ENCODE data around the gene MAEA. TPM values are rescaled to one million over a fixed set of nuclear protein-coding genes. Genes with fewer than 3 reads are reported as not detected.

MAEA gene
- total and polyA plus RNA-seq, 11 donors: 38.1 to 57.2 (median 45.1) TPM

DNA sequence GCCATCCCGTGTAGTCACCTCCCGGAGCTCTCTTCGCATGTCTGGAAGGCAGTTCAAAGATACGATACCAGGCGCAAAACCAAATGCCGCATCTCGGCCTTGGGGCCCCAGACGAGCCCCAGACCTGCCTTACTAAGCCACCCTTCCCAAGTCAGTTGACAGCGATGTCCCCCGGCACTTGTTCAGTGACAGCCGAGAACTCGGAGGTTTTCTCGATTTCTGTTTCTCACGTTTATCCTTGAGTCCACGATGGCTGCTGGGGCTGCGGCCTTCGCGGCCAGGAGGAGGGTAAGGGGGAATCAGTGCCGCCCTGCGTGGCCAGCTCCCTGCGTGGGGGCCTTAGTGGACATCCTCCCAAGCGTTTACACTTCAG is 7.3 kb downstream of the MAEA start:
- WGBS, 4 donors: 78 to 89% (median 86%) methylated on average over 22 of the region's 22 CpGs
- Histone ChIP-seq H3K9me3 (no peaks in the 10 kb centered on the region), H3K4me1 (peaks cover 8 to 55% (median 41%) of the 10 kb centered on the region in 12 donors), H3K27me3 (no peaks in the 10 kb centered on the region), H3K27ac (peak overlapping the region in 1 of 12 donors; percentile 60), H3K36me3 (peaks cover 0 to 57% (median 40%) of the 10 kb centered on the region in 9 donors), H3K4me3 (no peak overlapping the region)
- DNase-seq (no peak), ATAC-seq (no peak)
- intact Hi-C loops (cut with DNase I): no loop called here
- TF ChIP-seq POLR2A (IDR thresholded peaks at IDR 0.05): no peak
- TF ChIP-seq, protein P1, sequence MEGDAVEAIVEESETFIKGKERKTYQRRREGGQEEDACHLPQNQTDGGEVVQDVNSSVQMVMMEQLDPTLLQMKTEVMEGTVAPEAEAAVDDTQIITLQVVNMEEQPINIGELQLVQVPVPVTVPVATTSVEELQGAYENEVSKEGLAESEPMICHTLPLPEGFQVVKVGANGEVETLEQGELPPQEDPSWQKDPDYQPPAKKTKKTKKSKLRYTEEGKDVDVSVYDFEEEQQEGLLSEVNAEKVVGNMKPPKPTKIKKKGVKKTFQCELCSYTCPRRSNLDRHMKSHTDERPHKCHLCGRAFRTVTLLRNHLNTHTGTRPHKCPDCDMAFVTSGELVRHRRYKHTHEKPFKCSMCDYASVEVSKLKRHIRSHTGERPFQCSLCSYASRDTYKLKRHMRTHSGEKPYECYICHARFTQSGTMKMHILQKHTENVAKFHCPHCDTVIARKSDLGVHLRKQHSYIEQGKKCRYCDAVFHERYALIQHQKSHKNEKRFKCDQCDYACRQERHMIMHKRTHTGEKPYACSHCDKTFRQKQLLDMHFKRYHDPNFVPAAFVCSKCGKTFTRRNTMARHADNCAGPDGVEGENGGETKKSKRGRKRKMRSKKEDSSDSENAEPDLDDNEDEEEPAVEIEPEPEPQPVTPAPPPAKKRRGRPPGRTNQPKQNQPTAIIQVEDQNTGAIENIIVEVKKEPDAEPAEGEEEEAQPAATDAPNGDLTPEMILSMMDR (IDR thresholded peaks at IDR 0.05): no peak

DNA sequence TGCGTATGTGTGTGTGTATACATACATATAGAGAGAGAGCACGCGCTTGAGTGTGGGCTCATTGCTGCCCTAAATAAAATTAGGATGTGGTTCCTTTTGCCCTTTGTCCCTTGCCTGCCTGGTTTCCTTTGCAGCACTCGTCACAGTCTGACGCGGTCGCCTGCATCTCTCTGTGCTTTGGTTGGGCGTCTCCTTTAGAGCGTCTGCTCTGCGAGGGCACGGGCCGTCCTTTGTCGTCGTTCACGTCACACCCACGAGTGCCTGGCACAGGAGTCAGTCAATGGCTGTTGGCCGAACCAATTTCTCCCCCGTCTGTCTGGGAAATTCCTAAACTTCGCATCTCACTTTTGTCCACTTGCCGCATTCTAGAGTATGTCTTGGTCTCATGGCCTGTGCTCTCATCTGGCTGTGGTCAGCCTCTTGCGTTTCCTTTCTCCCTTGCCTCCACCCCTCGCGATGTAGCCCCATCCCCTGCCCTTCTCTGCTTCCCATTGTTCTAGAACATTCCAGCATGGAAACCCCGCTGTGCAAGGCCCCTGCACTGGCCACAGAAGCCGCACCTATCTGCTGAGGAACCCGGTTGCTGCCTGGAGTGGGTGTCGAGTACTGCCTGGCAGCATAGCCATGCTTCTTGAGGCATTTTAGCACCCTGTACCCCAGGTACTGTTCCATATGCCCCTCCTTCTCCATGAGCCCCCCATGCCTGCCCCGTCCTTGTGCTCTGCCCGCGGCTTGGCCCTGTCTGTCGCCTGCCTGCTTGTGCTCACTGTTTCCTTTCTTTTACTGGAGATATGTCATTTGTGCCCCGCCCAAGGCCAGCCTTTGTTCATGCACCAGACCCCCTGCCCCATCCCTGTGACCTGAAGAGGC is 8.0 kb downstream of the MAEA start:
- Histone ChIP-seq H3K27me3 (no peaks in the 10 kb centered on the region), H3K36me3 (peaks cover 0 to 57% (median 40%) of the 10 kb centered on the region in 9 donors), H3K9me3 (no peaks in the 10 kb centered on the region), H3K4me3 (no peak overlapping the region), H3K4me1 (peaks cover 8 to 48% (median 34%) of the 10 kb centered on the region in 12 donors), H3K27ac (peak overlapping the region in 1 of 12 donors; percentile 60)
- peak in 1 of 5 donors; percentile 63 for DNase-seq
- WGBS, 4 donors: 66 to 88% (median 84%) methylated on average over 32 of the region's 32 CpGs
- TF ChIP-seq, protein P1 (IDR thresholded peaks at IDR 0.05): no peak
- TF ChIP-seq POLR2A (IDR thresholded peaks at IDR 0.05): no peak
- intact Hi-C loops (cut with DNase I): no loop called here
- peak in 2 of 4 donors; percentile 37 to 56 for ATAC-seq

DNA sequence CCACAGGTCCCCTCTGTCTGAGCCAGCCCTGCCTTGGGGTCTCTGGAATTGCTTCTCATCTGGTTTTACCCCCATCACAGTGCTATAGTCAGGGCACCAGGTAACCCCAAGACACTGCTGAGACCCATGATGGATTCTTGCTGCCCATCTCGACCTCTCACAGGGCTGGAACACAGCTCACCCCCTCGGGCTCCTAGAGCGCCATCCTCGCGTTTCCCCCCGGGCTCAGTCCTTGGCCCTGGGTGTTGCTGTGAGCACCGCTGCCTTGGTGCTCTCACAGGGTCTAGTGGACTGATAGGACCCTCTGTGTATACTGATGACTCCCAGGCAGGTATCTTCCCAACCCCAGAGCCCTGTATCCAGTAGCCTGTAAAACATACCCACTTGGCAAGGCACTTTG is 8.8 kb downstream of the MAEA start:
- peaks cover 8 to 44% (median 27%) of the 10 kb centered on the region in 12 donors for H3K4me1 ChIP-seq
- H3K4me3 ChIP-seq: no peak overlapping the region
- peaks cover 0 to 57% (median 40%) of the 10 kb centered on the region in 9 donors for H3K36me3 ChIP-seq
- no peak for TF ChIP-seq POLR2A (IDR thresholded peaks at IDR 0.05)
- TF ChIP-seq, protein P1 (IDR thresholded peaks at IDR 0.05): no peak
- ATAC-seq: no peak
- intact Hi-C loops (cut with DNase I): no loop called here
- H3K27me3 ChIP-seq: no peaks in the 10 kb centered on the region
- no peaks in the 10 kb centered on the region for H3K9me3 ChIP-seq
- DNase-seq: no peak
- H3K27ac ChIP-seq: peak overlapping the region in 1 of 12 donors; percentile 12
- 87 to 97% (median 94%) methylated on average over 7 of the region's 7 CpGs for WGBS, 4 donors

DNA sequence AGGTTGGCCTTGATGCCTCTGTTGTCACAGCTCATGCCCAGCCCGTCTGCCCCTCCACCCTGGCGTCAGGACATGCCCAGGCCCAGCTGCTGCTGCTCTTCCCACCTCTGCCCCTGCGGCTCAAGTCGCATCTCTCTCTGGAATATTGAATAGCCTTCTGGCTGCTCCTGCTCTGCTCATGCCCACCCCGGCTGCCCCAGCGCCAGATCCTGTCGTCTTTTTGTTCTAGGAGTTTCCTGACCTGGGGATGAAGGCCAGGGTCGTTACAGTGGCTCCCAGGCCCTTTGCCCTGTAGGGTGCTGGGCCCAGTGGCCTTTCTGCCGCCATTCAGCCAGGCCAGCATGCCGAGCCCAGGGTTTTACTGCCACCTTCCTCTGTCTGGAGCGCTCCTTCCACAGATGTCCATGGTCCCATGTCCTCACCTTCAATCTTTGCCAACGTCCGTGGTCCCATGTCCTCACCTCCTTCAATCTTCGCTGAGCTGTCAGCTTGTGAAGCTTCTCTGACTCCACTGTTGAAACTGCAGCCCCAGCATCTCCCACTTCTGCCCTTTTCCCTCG is 9.7 kb downstream of the MAEA start:
- H3K27me3 ChIP-seq: no peaks in the 10 kb centered on the region
- H3K9me3 ChIP-seq: no peaks in the 10 kb centered on the region
- H3K36me3 ChIP-seq: peaks cover 0 to 53% (median 43%) of the 10 kb centered on the region in 9 donors
- H3K4me3 ChIP-seq: no peak overlapping the region
- DNase-seq (peak in 1 of 5 donors; percentile 30), ATAC-seq (no peak)
- H3K27ac ChIP-seq: peak overlapping the region in 1 of 12 donors; percentile 87
- 67 to 85% (median 82%) methylated on average over 15 of the region's 15 CpGs for WGBS, 4 donors
- TF ChIP-seq, protein P1 (IDR thresholded peaks at IDR 0.05): no peak
- TF ChIP-seq POLR2A (IDR thresholded peaks at IDR 0.05): no peak
- intact Hi-C loops (cut with DNase I): no loop called here
- peaks cover 6 to 34% (median 18%) of the 10 kb centered on the region in 12 donors for H3K4me1 ChIP-seq
